H1 (cell line): ENCODE data around the gene PROX2. TPM values are rescaled to one million over a fixed set of nuclear protein-coding genes. Genes with fewer than 3 reads are reported as not detected.

Experiments
- CBX8 ChIP-seq: fragments of 300-800, 300-1000 bp; sonication (generic); IDR thresholded peaks from 2 replicates; pipeline ENCODE4 v1.7.1; 2016; ENCODE audit warnings: low read depth, low read length, borderline replicate concordance
- RNF2 ChIP-seq: fragments of 200-900, 300-1000 bp; sonication (generic); IDR thresholded peaks from 2 replicates; pipeline ENCODE4 v1.7.1; 2016; ENCODE audit warnings: borderline replicate concordance, low read depth, mild to moderate bottlenecking, antibody characterized with exemption, low read length; ENCODE audit not compliant: poor library complexity, severe bottlenecking; ENCODE audit errors: missing control alignments
- TAF1 ChIP-seq: IDR thresholded peaks from 2 replicates; pipeline ENCODE4 v1.6.1; 2011; ENCODE audit warnings: mild to moderate bottlenecking, low read depth, low read length
- USF2 ChIP-seq: IDR thresholded peaks from 2 replicates; pipeline ENCODE4 v1.6.1; 2011; ENCODE audit warnings: low read length, improper control_type of control experiment
- YY1 ChIP-seq: IDR thresholded peaks from 2 replicates; pipeline ENCODE4 v1.6.1; 2011; ENCODE audit warnings: low read depth, mild to moderate bottlenecking, low read length
- polyA plus RNA-seq, 7 experiments: library from polyadenylated mRNA; depleted of rRNA in 3 of 7; stranded (reverse) in 5 of 7; unstranded in 2 of 7; fragments of >200 nt in 5 of 7; fragments of 200-250 nt in 2 of 7; gene quantifications; 1 replicate in 5 of 7; 2 replicates in 1 of 7; 4 replicates in 1 of 7; pipeline versions ENCODE4 v1.2.1 to v1.2.3, GENCODE V29; 2011 to 2013; ENCODE audit warnings: missing spikeins in 2 of 7, mixed read lengths in 2 of 7
- total RNA-seq: library from RNA; stranded (reverse); fragmentation: NEBNext Ultra II Directional; extraction: Animal tissue kit (Norgen Biotek cat#: 25700); gene quantifications from 2 replicates; pipeline ENCODE4 v1.2.1, GENCODE V29; 2021

PROX2 gene
- total and polyA plus RNA-seq, 2 of the 8 experiments (the other 6 are each of a cell fraction or from before 2014, with no cell fraction given), result 0.03 TPM; not detected in 1

GRCh38 chr14:74863274-74863673 lies 12.7 kb downstream of the PROX2 start (continued):
- TF ChIP-seq CBX8 (no peak), USF2 (no peak), TAF1 (no peak), YY1 (no peak), RNF2 (no peak)
- TF ChIP-seq, all 59 proteins: peak for 0
